ENCODE data around the gene FCHSD2. TPM values are rescaled to one million over a fixed set of nuclear protein-coding genes. Genes with fewer than 3 reads are reported as not detected.
"Not testable (repeated sequence)": the region's sequence is repeated elsewhere in the genome, so short reads cannot be mapped to it uniquely, and the experiment has no call there.

FCHSD2 gene
- total and polyA plus RNA-seq, 2 donors (not counting 3 experiments of a cell fraction or from before 2014, with no cell fraction given) = 20.8 to 56.9 TPM

DNA sequence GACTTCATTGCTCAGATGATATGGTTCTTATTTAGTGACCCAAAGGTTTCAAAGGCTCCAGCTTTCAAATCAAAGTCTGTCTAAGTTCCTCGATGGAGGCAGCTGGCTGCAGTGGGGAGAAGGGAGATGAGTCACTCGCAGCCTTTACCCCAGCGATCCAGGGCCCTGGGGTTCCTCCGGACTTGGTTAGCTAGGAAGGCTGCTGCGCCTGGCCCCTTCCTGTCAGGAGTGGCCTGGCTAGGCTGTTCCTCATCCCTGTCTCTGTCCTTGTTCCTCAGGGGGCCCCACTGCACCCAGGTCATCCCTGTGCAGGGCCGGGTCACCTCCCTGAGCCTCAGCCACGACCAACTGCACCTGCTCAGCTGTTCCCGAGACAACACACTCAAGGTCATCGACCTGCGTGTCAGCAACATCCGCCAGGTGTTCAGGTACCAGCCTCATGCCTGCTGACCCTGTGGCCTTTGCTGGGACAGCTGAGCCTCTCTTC is 314.0 kb downstream of the FCHSD2 start:
- Histone ChIP-seq H3K36me3 (ENCODE audit: control insufficient read depth in 2 of 2, extremely low read depth in 1 of 2, insufficient read depth in 2 of 2, low read length in 2 of 2) (no peaks in the 10 kb centered on the region), H4K20me1 (replicated peaks; ENCODE audit: control insufficient read depth, extremely low read depth, insufficient read depth, low read length) (no peaks in the 10 kb centered on the region), H3K79me2 (ENCODE audit: control insufficient read depth, insufficient read depth, low read length) (no peaks in the 10 kb centered on the region), H3K4me1 (ENCODE audit: control insufficient read depth, extremely low read depth, insufficient read depth, low read length) (no peaks in the 10 kb centered on the region), H3K4me3 (replicated peaks in 1 of 3; ENCODE audit: insufficient read depth in 1 of 3, low read depth in 1 of 3, low read length in 3 of 3) (no peak overlapping the region), H3K9me3 (replicated peaks; ENCODE audit: control insufficient read depth, insufficient read depth, low read length) (no peaks in the 10 kb centered on the region), H3K27me3 (ENCODE audit: control insufficient read depth in 2 of 2, insufficient read depth in 2 of 2, low read length in 2 of 2) (no peaks in the 10 kb centered on the region), H3K9me1 (replicated peaks; ENCODE audit: control insufficient read depth, extremely low read depth, insufficient read depth, low read length) (no peaks in the 10 kb centered on the region), H3K4me2 (ENCODE audit: insufficient read depth, low read length) (no peak overlapping the region), H3K9ac (replicated peaks; ENCODE audit: extremely low read depth, insufficient read depth, low read length) (no peak overlapping the region), H2AFZ (ENCODE audit: low read depth, low read length) (no peak overlapping the region), H3K27ac (ENCODE audit: insufficient read depth, low read depth, low read length) (no peak overlapping the region)
- CTCF ChIA-PET = interaction anchor here (0.7 to 7.9 kb wide), 14 partner anchors 13 to 467 kb away, joined by 3 to 196 read pairs (median 4); partner anchors contain the start of gene STARD10
- POLR2A ChIA-PET = interaction anchor here (0.8 kb wide), 1 partner anchor 350 kb away, joined by 3 read pairs; no protein-coding TSS in a partner anchor
- DNase-seq (ENCODE audit: low read depth, low spot score) (no peak), FAIRE-seq (no peak)
- no TSS peak for BruUV-seq (replicated peaks)
- dilution Hi-C loops (cut with MboI; ENCODE audit: extremely low pct_ligation_motif_present, low sequenced_read_pairs) (no loop called here), intact Hi-C loops (cut with micrococcal nuclease) (loop anchor here (10.0 kb wide), 1 partner anchor 547 kb away; the partner anchor contains the start of gene RELT)
- TF ChIP-seq CTCF (IDR thresholded peaks at IDR 0.05; ENCODE audit: extremely low read depth in 1 of 2, insufficient read depth in 1 of 2, low read depth in 1 of 2, low read length in 2 of 2) = no peak
- TF ChIP-seq FOS (IDR thresholded peaks at IDR 0.05; ENCODE audit: borderline replicate concordance, insufficient read depth, low read length) = no peak
- no peak for TF ChIP-seq JUN (IDR thresholded peaks at IDR 0.05; ENCODE audit: borderline replicate concordance, insufficient read depth, insufficient read length, low read depth)

DNA sequence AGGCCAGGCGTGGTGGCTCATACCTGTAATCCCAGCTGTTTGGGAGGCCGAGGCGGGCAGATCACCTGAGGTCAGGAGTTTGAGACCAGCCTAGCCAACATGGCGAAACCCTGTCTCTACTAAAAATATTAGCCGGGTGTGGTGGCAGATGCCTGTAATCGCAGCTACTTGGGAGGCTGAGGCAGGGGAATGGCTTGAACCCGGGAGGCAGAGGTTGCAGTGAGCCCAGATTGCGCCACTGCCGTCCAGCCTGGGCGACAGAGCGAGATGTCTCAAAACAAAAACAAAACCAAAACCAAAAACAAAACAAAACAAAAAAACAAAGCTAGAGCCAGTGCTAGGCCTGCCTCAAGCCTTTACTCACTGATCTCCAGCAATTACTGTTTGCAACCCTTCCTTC is 314.5 kb downstream of the FCHSD2 start:
- BruUV-seq (replicated peaks); H3K27me3 ChIP-seq (ENCODE audit: control insufficient read depth in 2 of 2, insufficient read depth in 2 of 2, low read length in 2 of 2); H3K9ac ChIP-seq (replicated peaks; ENCODE audit: extremely low read depth, insufficient read depth, low read length); H3K9me1 ChIP-seq (replicated peaks; ENCODE audit: control insufficient read depth, extremely low read depth, insufficient read depth, low read length); DNase-seq (ENCODE audit: low read depth, low spot score); H4K20me1 ChIP-seq (replicated peaks; ENCODE audit: control insufficient read depth, extremely low read depth, insufficient read depth, low read length); H3K27ac ChIP-seq (ENCODE audit: insufficient read depth, low read depth, low read length); H2AFZ ChIP-seq (ENCODE audit: low read depth, low read length); H3K4me1 ChIP-seq (ENCODE audit: control insufficient read depth, extremely low read depth, insufficient read depth, low read length); H3K4me2 ChIP-seq (ENCODE audit: insufficient read depth, low read length); dilution Hi-C loops (cut with MboI; ENCODE audit: extremely low pct_ligation_motif_present, low sequenced_read_pairs); H3K4me3 ChIP-seq (replicated peaks in 1 of 3; ENCODE audit: insufficient read depth in 1 of 3, low read depth in 1 of 3, low read length in 3 of 3); H3K9me3 ChIP-seq (replicated peaks; ENCODE audit: control insufficient read depth, insufficient read depth, low read length); H3K79me2 ChIP-seq (ENCODE audit: control insufficient read depth, insufficient read depth, low read length); H3K36me3 ChIP-seq (ENCODE audit: control insufficient read depth in 2 of 2, extremely low read depth in 1 of 2, insufficient read depth in 2 of 2, low read length in 2 of 2); FAIRE-seq: not testable (repeated sequence)
- ChIA-PET POLR2A (interaction anchor here (0.8 kb wide), 1 partner anchor 350 kb away, joined by 3 read pairs; no protein-coding TSS in a partner anchor), CTCF (interaction anchor here (0.7 to 7.9 kb wide), 15 partner anchors 13 to 467 kb away, joined by 3 to 196 read pairs (median 4); partner anchors contain the start of gene STARD10)
- intact Hi-C loops (cut with micrococcal nuclease) = loop anchor here (10.0 kb wide), 1 partner anchor 547 kb away; the partner anchor contains the start of gene RELT

Measured in endothelial cell of umbilical vein (primary cell).